ENCODE measurements around the gene HNRNPA3. TPM values are rescaled to one million over a fixed set of nuclear protein-coding genes. Genes with fewer than 3 reads are reported as not detected.
"Not testable (repeated sequence)": the region's sequence is repeated elsewhere in the genome, so short reads cannot be mapped to it uniquely, and the experiment has no call there.

The HNRNPA3 gene
- polyA plus RNA-seq, 1 donor = 304 TPM

- Histone ChIP-seq H3K9me3 (ENCODE audit: control insufficient read depth, low read depth, low read length) (peaks cover 5% of the 10 kb centered on the region), H3K27ac (ENCODE audit: low read length) (peak overlapping the region; percentile 98), H3K4me1 (ENCODE audit: control insufficient read depth, insufficient read depth, low read length) (peaks cover 29% of the 10 kb centered on the region), H3K27me3 (ENCODE audit: control insufficient read depth, insufficient read depth, low read length) (no peaks in the 10 kb centered on the region), H3K36me3 (ENCODE audit: control insufficient read depth, insufficient read depth, low read length) (no peaks in the 10 kb centered on the region), H3K4me3 (ENCODE audit: low read length) (peak overlapping the region; percentile 99)
- 0% methylated on average over 2 of the region's 6 CpGs for WGBS (ENCODE audit: insufficient coverage, low lambda C conversion rate)
- no peak for DNase-seq
Measured at GRCh38 chr2:177262958-177263450, 50.4 kb downstream of the HNRNPA3 start.

- Histone ChIP-seq H3K27ac (ENCODE audit: low read length) (peak overlapping the region; percentile 98), H3K9me3 (ENCODE audit: control insufficient read depth, low read depth, low read length) (peaks cover 5% of the 10 kb centered on the region), H3K4me1 (ENCODE audit: control insufficient read depth, insufficient read depth, low read length) (peaks cover 30% of the 10 kb centered on the region), H3K27me3 (ENCODE audit: control insufficient read depth, insufficient read depth, low read length) (no peaks in the 10 kb centered on the region), H3K36me3 (ENCODE audit: control insufficient read depth, insufficient read depth, low read length) (no peaks in the 10 kb centered on the region), H3K4me3 (ENCODE audit: low read length) (peak overlapping the region; percentile 99)
- no CpG with 5 or more reads among the region's 81 CpGs for WGBS (ENCODE audit: insufficient coverage, low lambda C conversion rate)
- DNase-seq = peak; percentile 97 to 99
Measured at GRCh38 chr2:177263451-177264208, 51.0 kb downstream of the HNRNPA3 start.

- no CpG with 5 or more reads among the region's 61 CpGs for WGBS (ENCODE audit: insufficient coverage, low lambda C conversion rate)
- Histone ChIP-seq H3K4me3 (ENCODE audit: low read length) (peak overlapping the region; percentile 99), H3K27me3 (ENCODE audit: control insufficient read depth, insufficient read depth, low read length) (no peaks in the 10 kb centered on the region), H3K4me1 (ENCODE audit: control insufficient read depth, insufficient read depth, low read length) (peaks cover 30% of the 10 kb centered on the region), H3K9me3 (ENCODE audit: control insufficient read depth, low read depth, low read length) (peaks cover 5% of the 10 kb centered on the region), H3K36me3 (ENCODE audit: control insufficient read depth, insufficient read depth, low read length) (no peaks in the 10 kb centered on the region), H3K27ac (ENCODE audit: low read length) (peak overlapping the region; percentile 98)
- no peak for DNase-seq
Measured at GRCh38 chr2:177264209-177264692, 51.7 kb downstream of the HNRNPA3 start.

GRCh38 chr2:177264693-177265587, 52.3 kb downstream of the HNRNPA3 start, which contains the start of gene NFE2L2:
Gene NFE2L2, minus strand, starts transcription at chr2:177264727. Its CDS starts 151 bp downstream, at chr2:177264576.
- H3K9me3 ChIP-seq (ENCODE audit: control insufficient read depth, low read depth, low read length) = peaks cover 5% of the 10 kb centered on the region
- H3K27me3 ChIP-seq (ENCODE audit: control insufficient read depth, insufficient read depth, low read length) = no peaks in the 10 kb centered on the region
- DNase-seq = peak; percentile 91 to 96
- peaks cover 30% of the 10 kb centered on the region for H3K4me1 ChIP-seq (ENCODE audit: control insufficient read depth, insufficient read depth, low read length)
- H3K4me3 ChIP-seq (ENCODE audit: low read length) = peak within 1 kb of the TSS; percentile 99
- 0% methylated on average over 2 of the region's 66 CpGs for WGBS (ENCODE audit: insufficient coverage, low lambda C conversion rate)
- H3K36me3 ChIP-seq (ENCODE audit: control insufficient read depth, insufficient read depth, low read length) = no peaks in the 10 kb centered on the region
- peak within 1 kb of the TSS; percentile 98 for H3K27ac ChIP-seq (ENCODE audit: low read length)

GRCh38 chr2:177265824-177266817, 53.5 kb downstream of the HNRNPA3 start:
- WGBS (ENCODE audit: insufficient coverage, low lambda C conversion rate) = 40% methylated on average over 1 of the region's 4 CpGs
- peak; percentile 64 to 85 for DNase-seq

GRCh38 chr2:177266955-177267354, 54.4 kb downstream of the HNRNPA3 start:
- H3K36me3 ChIP-seq (ENCODE audit: control insufficient read depth, insufficient read depth, low read length); H3K4me3 ChIP-seq (ENCODE audit: low read length); H3K27me3 ChIP-seq (ENCODE audit: control insufficient read depth, insufficient read depth, low read length); H3K9me3 ChIP-seq (ENCODE audit: control insufficient read depth, low read depth, low read length); DNase-seq: not testable (repeated sequence)
- peaks cover 22% of the 10 kb centered on the region for H3K4me1 ChIP-seq (ENCODE audit: control insufficient read depth, insufficient read depth, low read length)
- WGBS (ENCODE audit: insufficient coverage, low lambda C conversion rate) = 100% methylated on average over 1 of the region's 8 CpGs
- peak overlapping the region; percentile 89 for H3K27ac ChIP-seq (ENCODE audit: low read length)

More at GRCh38 chr2:177265824-177266817, 53.5 kb downstream of the HNRNPA3 start:
- Histone ChIP-seq H3K4me1 (ENCODE audit: control insufficient read depth, insufficient read depth, low read length) (peaks cover 24% of the 10 kb centered on the region), H3K9me3 (ENCODE audit: control insufficient read depth, low read depth, low read length) (peaks cover 5% of the 10 kb centered on the region), H3K4me3 (ENCODE audit: low read length) (peak overlapping the region; percentile 99), H3K27me3 (ENCODE audit: control insufficient read depth, insufficient read depth, low read length) (no peaks in the 10 kb centered on the region), H3K27ac (ENCODE audit: low read length) (peak overlapping the region; percentile 98), H3K36me3 (ENCODE audit: control insufficient read depth, insufficient read depth, low read length) (no peaks in the 10 kb centered on the region)

- no CpG with 5 or more reads among the region's 8 CpGs for WGBS (ENCODE audit: insufficient coverage, low lambda C conversion rate)
- Histone ChIP-seq H3K36me3 (ENCODE audit: control insufficient read depth, insufficient read depth, low read length) (no peaks in the 10 kb centered on the region), H3K27ac (ENCODE audit: low read length) (no peak overlapping the region), H3K4me1 (ENCODE audit: control insufficient read depth, insufficient read depth, low read length) (peaks cover 26% of the 10 kb centered on the region), H3K9me3 (ENCODE audit: control insufficient read depth, low read depth, low read length) (peaks cover 5% of the 10 kb centered on the region), H3K4me3 (ENCODE audit: low read length) (no peak overlapping the region), H3K27me3 (ENCODE audit: control insufficient read depth, insufficient read depth, low read length) (no peaks in the 10 kb centered on the region)
- DNase-seq = peak in 1 of 2 donors; percentile 32
Measured at GRCh38 chr2:177268187-177268871, 55.7 kb downstream of the HNRNPA3 start.

GRCh38 chr2:177268901-177269300, 56.3 kb downstream of the HNRNPA3 start:
- H3K9me3 ChIP-seq (ENCODE audit: control insufficient read depth, low read depth, low read length) = no peaks in the 10 kb centered on the region
- peaks cover 26% of the 10 kb centered on the region for H3K4me1 ChIP-seq (ENCODE audit: control insufficient read depth, insufficient read depth, low read length)
- no peak overlapping the region for H3K27ac ChIP-seq (ENCODE audit: low read length)
- H3K36me3 ChIP-seq (ENCODE audit: control insufficient read depth, insufficient read depth, low read length) = no peaks in the 10 kb centered on the region
- 92% methylated on average over 3 of the region's 7 CpGs for WGBS (ENCODE audit: insufficient coverage, low lambda C conversion rate)
- no peak overlapping the region for H3K4me3 ChIP-seq (ENCODE audit: low read length)
- H3K27me3 ChIP-seq (ENCODE audit: control insufficient read depth, insufficient read depth, low read length) = no peaks in the 10 kb centered on the region
- DNase-seq = no peak

- H3K4me1 ChIP-seq (ENCODE audit: control insufficient read depth, insufficient read depth, low read length) = peaks cover 26% of the 10 kb centered on the region
- no peaks in the 10 kb centered on the region for H3K9me3 ChIP-seq (ENCODE audit: control insufficient read depth, low read depth, low read length)
- DNase-seq = no peak
- no peaks in the 10 kb centered on the region for H3K36me3 ChIP-seq (ENCODE audit: control insufficient read depth, insufficient read depth, low read length)
- H3K4me3 ChIP-seq (ENCODE audit: low read length) = no peak overlapping the region
- H3K27me3 ChIP-seq (ENCODE audit: control insufficient read depth, insufficient read depth, low read length) = no peaks in the 10 kb centered on the region
- no peak overlapping the region for H3K27ac ChIP-seq (ENCODE audit: low read length)
- no CpG with 5 or more reads among the region's 4 CpGs for WGBS (ENCODE audit: insufficient coverage, low lambda C conversion rate)
Measured at GRCh38 chr2:177270531-177270930, 57.9 kb downstream of the HNRNPA3 start.
